DND-41 (cell line): Measurements from ENCODE around the gene ETNK2.

Experiments used
- CTCF ChIP-seq: IDR thresholded peaks from 2 replicates; pipeline ENCODE4 v1.5.1; 2012; ENCODE audit warnings: borderline replicate concordance, low read length, moderate library complexity, mild to moderate bottlenecking; ENCODE audit not compliant: poor library complexity, severe bottlenecking; ENCODE audit errors: extremely low read depth
- EZH2 ChIP-seq: IDR thresholded peaks from 3 replicates; pipeline ENCODE4 v1.6.1; 2012; ENCODE audit warnings: borderline replicate concordance, low read depth, mild to moderate bottlenecking, moderate library complexity, low read length, inconsistent platforms; ENCODE audit not compliant: severe bottlenecking

GRCh38 chr1:204106825-204107224 is 45.0 kb downstream of the ETNK2 start:
- TF ChIP-seq CTCF (no peak), EZH2 (no peak)
